GM20431 (cell line): ENCODE measurements around the gene ACAT2.
"Not testable (repeated sequence)": the region's sequence is repeated elsewhere in the genome, so short reads cannot be mapped to it uniquely, and the experiment has no call there.

Experiments
- in situ Hi-C: fragments of 300-500 bp; cut with MseI, MboI; formaldehyde crosslinking; loops from one replicate; pipeline ENCODE4 v1.15.0; 2020; ENCODE audit warnings: low sequenced_read_pairs; ENCODE audit not compliant: unreplicated experiment

The ACAT2 gene

GRCh38 chr6:159761873-159762680 is at the start of gene ACAT2:
Gene ACAT2, plus strand, starts transcription at chr6:159762045. Its CDS starts 43 bp downstream, at chr6:159762088.
- in situ Hi-C loops = no loop called here

DNA sequence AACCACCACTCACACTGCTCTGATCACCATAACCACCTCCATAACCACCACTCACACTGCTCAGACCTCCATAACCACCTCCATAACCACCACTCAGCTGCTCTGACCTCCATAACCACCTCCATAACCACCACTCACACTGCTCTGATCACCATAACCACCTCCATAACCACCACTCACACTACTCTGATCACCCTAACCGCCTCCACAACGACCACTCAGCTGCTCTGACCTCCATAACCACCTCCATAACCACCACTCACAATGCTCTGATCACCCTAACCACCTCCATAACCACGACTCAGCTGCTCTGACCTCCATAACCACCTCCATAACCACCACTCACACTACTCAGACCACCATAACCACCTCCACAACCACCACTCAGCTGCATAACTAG is 49.5 kb upstream of the ACAT2 start:
- in situ Hi-C loops = not testable (repeated sequence)

GRCh38 chr6:159713984-159714383 is 47.9 kb upstream of the ACAT2 start:
- in situ Hi-C loops = no loop called here

- in situ Hi-C loops = no loop called here
These were observed 47.4 kb upstream of the ACAT2 start for GRCh38 chr6:159714404-159714803.

DNA sequence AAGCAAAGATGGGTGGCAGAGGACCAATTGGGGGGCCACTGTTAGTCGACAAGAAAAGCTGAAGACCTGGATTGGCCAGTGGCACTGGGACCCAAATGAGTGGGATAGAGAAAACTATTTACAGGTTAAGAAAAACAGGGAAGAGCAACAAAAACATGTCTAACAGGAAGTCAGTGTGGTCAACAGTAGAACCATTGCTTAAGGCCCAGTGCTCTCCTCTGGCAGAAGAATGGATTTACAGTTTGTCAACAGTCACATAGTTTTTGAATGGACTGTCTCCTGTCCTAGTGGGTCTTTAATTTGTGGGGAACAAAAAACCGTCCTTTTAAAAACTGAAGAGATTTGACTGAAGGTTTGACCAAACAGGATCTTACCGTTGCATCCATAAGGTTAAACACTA is 46.7 kb upstream of the ACAT2 start:
- in situ Hi-C loops = no loop called here

DNA sequence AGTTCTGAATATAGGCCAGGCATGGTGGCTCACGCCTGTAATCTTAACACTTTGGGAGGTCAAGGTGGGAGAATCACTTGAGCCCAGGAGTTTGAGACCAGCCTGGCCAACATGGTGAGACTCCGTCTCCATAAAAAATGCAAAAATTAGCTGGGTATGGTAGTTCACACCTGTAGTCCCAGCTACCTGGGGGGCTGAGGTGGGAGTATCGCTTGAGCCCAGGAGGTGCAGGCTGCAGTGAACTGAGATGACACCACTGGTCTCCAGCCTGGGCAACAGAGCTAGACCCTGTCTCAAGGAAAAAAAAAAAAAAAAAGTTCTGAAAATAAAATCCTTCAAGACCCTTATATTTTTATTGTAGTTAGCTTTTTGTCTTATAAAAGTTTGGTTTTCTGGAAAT is 46.2 kb upstream of the ACAT2 start:
- in situ Hi-C loops = no loop called here

DNA sequence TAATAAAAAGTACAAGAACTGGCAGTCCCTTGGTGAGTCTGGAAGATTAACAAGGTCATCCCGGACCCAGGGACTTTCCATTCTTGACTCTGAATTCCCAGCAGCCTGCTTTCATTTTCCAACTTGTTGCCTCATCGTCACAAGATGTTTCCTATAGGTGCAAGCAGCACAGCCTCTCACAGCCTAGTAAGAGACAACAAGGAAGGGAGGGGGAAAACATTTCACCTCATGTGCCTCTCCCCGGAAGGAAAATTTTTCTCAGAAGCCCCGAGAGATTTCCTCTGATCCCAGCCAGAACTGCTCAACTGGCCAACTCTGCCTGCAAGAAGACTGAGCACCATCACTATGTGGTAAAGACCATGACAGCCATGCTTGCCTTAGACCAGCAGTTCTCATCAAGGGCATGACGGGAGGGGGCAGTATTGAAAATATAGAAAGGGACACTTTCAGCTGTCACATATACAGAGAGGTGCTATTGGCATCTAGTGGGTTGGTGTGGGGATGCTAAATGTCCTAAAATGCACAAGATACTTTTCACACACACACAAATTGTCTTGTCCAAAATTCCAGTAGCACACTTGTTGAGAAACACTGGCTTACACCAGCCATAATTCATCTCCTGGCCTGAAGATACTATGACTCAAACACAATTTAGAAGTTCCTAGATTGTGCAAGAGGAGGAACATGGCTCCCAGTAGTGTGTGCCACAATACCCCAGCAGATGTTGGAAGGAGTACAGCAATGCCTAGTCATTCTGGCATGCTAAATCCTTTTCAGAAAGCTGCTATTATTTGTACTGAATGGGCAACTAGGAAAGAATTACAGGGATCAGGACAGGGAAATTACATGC is 45.4 kb upstream of the ACAT2 start:
- in situ Hi-C loops = no loop called here

- in situ Hi-C loops = no loop called here
These were observed 43.2 kb upstream of the ACAT2 start for GRCh38 chr6:159718634-159719033.

DNA sequence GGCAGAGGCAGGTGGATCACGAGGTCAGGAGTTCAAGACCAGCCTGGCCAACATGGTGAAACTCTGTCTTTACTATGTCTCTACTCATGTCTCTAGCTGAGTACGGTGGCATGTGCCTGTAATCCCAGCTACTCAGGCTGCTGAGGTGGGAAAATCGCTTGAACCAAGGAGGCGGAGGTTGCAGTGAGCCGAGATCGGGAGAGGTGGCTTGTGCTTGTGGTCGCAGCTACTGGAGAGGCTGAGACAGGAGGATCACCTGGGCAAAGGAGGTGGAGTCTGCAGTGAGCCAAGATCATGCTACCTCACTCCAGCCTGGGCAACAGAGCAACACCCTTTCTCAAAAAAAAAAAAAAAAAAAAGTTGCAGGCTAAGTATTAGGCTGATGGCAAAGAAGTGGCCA is 42.6 kb upstream of the ACAT2 start:
- in situ Hi-C loops = no loop called here

DNA sequence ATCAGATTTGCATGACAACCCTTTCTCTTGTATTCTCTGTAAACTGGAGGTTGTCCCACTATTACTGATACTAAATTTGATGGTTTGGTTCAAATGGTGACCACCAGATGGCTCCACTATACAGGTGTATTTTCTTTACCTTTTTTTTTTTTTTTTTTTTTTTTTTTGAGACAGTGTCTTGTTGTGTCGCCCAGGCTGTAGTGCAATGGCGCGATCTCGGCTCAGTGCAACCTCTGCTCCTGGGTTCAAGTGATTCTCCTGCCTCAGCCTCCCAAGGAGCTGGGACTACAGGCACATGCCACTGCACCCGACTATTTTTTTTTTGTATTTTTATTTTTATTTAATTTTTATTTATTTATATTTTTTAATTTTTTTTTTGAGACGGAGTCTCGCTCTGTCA is 41.1 kb upstream of the ACAT2 start:
- in situ Hi-C loops = no loop called here

GRCh38 chr6:159721981-159722380 is 39.9 kb upstream of the ACAT2 start:
- in situ Hi-C loops = not testable (repeated sequence)

DNA sequence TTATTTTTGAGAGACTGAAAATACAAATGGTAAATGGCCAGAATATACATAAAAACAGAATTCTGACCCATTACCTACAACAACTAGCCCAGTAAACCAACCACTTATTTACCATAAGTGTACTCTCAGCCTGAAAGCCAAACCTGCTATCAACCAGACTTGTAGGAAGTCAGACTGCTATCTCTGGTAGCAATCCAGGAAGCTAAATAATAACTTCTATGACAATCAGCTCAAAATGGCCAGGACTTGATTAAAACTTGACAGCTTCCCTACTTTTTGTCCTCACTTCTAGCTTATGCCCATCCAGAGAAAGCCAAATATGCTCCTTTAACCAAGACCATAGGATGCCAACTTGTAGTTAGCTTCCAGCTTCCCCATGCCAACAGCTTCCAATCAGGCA is 39.2 kb upstream of the ACAT2 start:
- in situ Hi-C loops = no loop called here

- in situ Hi-C loops = no loop called here
These were observed 38.6 kb upstream of the ACAT2 start for GRCh38 chr6:159723259-159723658.

DNA sequence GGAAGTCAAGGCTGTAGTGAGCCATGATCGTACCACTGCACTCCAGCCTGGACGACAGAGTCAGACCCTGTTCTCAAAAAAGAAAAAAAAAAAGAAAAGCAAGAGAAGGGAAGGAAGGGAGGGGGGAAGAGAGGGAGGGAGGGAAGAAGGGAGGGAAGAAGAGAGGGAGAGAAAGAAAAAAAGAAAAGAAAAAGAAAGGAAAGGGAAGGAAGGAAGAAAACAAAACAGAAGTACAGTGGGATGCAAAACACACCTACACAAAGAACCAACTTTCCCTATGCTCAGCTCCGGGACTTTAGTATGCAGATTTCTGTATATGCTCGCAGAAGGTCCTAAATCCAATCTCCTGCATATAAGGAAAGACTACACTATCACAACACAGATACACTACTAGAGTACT is 37.1 kb upstream of the ACAT2 start:
- in situ Hi-C loops = no loop called here

GRCh38 chr6:159725208-159725607 is 36.6 kb upstream of the ACAT2 start:
- in situ Hi-C loops = not testable (repeated sequence)

- in situ Hi-C loops = no loop called here
These were observed 35.5 kb upstream of the ACAT2 start for GRCh38 chr6:159726255-159726917.

GRCh38 chr6:159726918-159727716 is 34.7 kb upstream of the ACAT2 start, which contains the start of gene WTAP:
Gene WTAP, plus strand, starts transcription at chr6:159727506. Its CDS starts 8,760 bp downstream, at chr6:159736266.
- in situ Hi-C loops = no loop called here

DNA sequence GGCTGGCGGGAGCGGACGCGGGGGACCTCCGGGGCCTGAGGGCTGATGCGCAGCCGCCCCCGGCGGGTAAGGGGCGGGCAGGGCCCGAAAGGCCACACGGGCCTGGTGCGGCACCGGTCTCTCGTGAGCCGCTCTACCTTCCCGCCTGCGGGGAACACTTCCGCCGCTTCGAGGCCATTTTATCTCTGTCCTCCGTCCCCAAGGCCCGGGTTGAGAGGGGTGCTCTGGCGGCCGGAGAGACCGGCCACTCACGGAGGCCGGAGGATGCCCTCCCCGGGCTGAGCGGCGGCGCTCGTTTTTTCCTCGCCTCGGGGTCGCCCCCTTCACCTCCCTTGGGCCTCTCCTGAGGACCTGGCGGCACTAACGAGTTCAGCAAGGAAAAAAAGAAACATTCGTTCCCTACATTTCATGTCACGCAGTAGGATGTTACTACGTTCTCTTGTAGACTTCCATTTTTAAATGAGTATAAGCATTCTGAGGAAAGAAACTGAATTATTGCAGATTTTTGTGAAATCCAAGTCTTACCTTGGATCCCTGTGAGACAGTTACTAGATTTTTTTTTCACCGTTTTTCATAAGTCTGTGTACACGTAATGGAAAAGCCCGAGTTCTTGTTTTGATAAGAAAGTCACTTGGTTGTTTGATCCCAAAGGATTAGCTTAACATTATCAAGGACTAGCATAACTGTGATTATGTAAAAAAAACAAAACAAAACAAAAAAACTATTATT is 34.0 kb upstream of the ACAT2 start:
- in situ Hi-C loops = no loop called here

DNA sequence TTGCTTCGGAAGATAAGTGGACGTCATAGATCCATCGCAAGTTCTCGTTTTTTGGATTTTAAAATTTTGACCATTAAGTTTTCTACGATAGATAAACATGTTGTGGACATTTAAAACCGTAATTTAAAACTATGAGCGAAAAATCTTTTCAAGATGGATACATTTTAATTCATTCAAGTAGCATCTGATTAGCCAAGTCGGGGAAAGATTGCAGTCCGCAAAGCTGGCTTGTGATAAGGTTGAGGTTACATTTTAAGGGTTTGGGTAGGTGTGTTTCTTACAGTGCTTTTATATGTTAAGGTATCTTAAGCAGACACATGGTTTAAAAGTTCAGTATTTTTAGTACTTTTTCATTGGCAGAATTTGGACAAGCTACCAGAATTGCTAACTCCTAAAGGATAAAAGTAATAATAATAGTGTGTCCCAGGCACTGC is 33.3 kb upstream of the ACAT2 start:
- in situ Hi-C loops = no loop called here
